BLaER1 treated with 17β-estradiol and CSF1 and Interleukin-3, amounts not matched to agents 10 nM and 100 nM (cell line): ENCODE measurements around the gene CIDEB.

ENCODE experiments used
- H3K27ac ChIP-seq, 11 experiments: shearing (Covaris generic); formaldehyde crosslinking; 2 replicates each; pipeline ENCODE4 v1.8.1; 2022
- H3K27me3 ChIP-seq, 11 experiments: shearing (Covaris generic); formaldehyde crosslinking; 2 replicates each; pipeline ENCODE4 v1.8.1; 2022
- H3K36me3 ChIP-seq, 11 experiments: shearing (Covaris generic); formaldehyde crosslinking; 2 replicates each; pipeline ENCODE4 v1.8.1; 2022
- H3K4me1 ChIP-seq, 10 experiments: shearing (Covaris generic); formaldehyde crosslinking; 2 replicates each; pipeline ENCODE4 v1.8.1; 2022
- H3K4me2 ChIP-seq, 11 experiments: shearing (Covaris generic); formaldehyde crosslinking; 2 replicates each; pipeline ENCODE4 v1.8.1; 2022
- H3K4me3 ChIP-seq, 10 experiments: shearing (Covaris generic); formaldehyde crosslinking; 2 replicates each; pipeline ENCODE4 v1.8.1; 2022
- H3K9ac ChIP-seq, 11 experiments: shearing (Covaris generic); formaldehyde crosslinking; 2 replicates each; pipeline ENCODE4 v1.8.1; 2022
- H3K9me3 ChIP-seq, 11 experiments: shearing (Covaris generic); formaldehyde crosslinking; replicated peaks in 1 of 11; 2 replicates each; pipeline ENCODE4 v1.8.1; 2022
- H4K20me1 ChIP-seq, 11 experiments: shearing (Covaris generic); formaldehyde crosslinking; 2 replicates each; pipeline ENCODE4 v1.8.1; 2022
- Cebpa-rat ChIP-seq, 11 experiments: shearing (Covaris generic); IDR thresholded peaks; 2 replicates each; pipeline ENCODE4 v1.8.1; 2022

CIDEB gene

DNA sequence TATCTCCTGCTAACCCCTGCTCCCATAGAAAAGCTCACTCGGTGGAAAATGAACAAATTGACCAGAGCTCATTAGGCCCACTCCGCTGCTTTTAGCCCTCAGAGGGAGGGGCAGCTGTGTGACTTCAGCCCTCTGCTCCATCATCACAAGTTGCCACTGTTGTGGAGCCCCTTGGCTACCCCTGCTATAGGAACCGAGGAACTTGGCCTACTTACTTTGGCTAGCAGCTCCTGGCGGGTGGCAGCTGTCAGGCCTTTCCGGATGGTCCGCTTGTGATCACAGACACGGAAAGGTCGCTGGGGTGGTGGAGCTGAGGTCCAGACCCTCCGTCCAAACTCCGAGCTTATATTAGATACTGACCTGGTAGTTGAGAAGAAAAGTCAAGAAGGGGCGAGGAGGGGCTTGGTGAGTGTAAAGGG lies 612 bp downstream of the CIDEB start:
- Histone ChIP-seq H3K36me3 (peaks cover 57 to 83% (median 71%) of the 10 kb centered on the region in 11 experiments), H3K4me3 (no peak overlapping the region), H3K4me2 (0 out of 22 replicates have a peak overlapping the region, but pooled peaks of 1 of the 11 experiments have one; percentile 100), H3K27me3 (no peaks in the 10 kb centered on the region), H4K20me1 (peaks cover 0 to 75% (median 30%) of the 10 kb centered on the region in 11 experiments; a peak in 13 of 22 replicates), H3K27ac (peak overlapping the region in 1 of 11 experiments; percentile 23; a peak in 2 of 22 replicates), H3K9me3 (no peaks in the 10 kb centered on the region), H3K4me1 (peaks cover 41 to 56% (median 47%) of the 10 kb centered on the region in 10 experiments), H3K9ac (peak overlapping the region in 5 of 11 experiments; percentile 2 to 40 (median 22); a peak in 3 of 22 replicates)
- no peak for TF ChIP-seq Cebpa-rat (IDR thresholded peaks at IDR 0.05)

DNA sequence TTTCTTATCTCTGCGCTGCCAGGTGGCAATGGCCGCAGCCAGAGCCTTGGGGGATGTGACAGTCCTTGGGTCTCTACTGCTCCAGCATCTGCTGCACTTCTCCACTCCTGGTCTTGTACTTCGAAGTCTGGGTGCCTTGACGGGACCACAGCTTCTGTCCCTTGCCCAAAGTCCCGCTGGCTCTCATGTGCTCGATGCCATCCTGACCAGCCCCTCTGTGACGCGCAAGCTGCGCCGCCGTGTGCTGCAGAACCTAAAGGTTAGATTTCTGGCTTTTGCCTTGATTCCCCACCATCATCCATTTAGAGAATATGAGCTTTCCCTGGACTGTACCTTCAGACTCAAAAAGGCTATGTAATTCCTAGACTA lies 3.8 kb downstream of the CIDEB start:
- Histone ChIP-seq H3K27ac (no peak overlapping the region), H3K9ac (0 out of 22 replicates have a peak overlapping the region, but pooled peaks of 1 of the 11 experiments have one; percentile 24), H3K27me3 (no peaks in the 10 kb centered on the region), H3K4me2 (no peak overlapping the region), H3K4me3 (no peak overlapping the region), H3K9me3 (no peaks in the 10 kb centered on the region), H3K4me1 (peaks cover 30 to 49% (median 35%) of the 10 kb centered on the region in 10 experiments), H4K20me1 (peaks cover 0 to 80% (median 24%) of the 10 kb centered on the region in 11 experiments; a peak in 12 of 22 replicates), H3K36me3 (peaks cover 68 to 82% (median 78%) of the 10 kb centered on the region in 11 experiments)
- TF ChIP-seq Cebpa-rat (IDR thresholded peaks at IDR 0.05), result no peak

DNA sequence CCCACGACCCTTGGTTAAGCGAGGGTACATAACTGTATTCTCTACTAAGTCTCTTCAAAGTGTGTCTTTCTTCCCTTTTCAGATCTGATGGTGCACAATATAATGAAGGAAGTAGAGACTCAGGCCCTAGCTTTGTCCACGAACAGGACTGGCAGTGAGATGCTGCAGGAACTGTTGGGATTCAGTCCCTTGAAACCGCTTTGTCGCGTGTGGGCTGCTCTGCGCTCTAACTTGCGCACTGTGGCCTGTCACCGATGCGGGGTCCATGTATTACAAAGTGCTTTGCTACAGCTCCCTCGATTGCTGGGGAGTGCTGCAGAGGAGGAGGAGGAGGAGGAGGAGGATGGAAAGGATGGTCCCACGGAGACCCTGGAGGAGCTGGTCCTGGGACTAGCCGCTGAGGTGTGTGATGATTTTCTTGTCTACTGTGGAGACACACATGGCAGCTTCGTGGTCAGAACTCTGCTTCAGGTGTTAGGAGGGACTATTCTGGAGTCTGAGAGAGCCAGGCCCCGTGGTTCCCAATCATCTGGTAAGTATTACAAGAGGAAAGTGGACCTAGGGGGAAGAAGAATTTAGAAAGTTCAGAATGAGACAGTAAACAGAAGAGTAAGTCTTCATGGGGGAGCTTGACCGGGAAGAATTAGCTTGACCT lies 7.3 kb downstream of the CIDEB start:
- Histone ChIP-seq H3K4me3 (peak overlapping the region; percentile 64 to 95 (median 88)), H3K4me1 (peaks cover 53 to 65% (median 55%) of the 10 kb centered on the region in 10 experiments), H3K4me2 (peak overlapping the region; percentile 81 to 100 (median 97)), H4K20me1 (peaks cover 0 to 49% (median 7%) of the 10 kb centered on the region in 11 experiments; a peak in 11 of 22 replicates), H3K27me3 (no peaks in the 10 kb centered on the region), H3K9me3 (no peaks in the 10 kb centered on the region), H3K27ac (peak overlapping the region in 10 of 11 experiments; percentile 65 to 87 (median 78); a peak in 21 of 22 replicates), H3K9ac (peak overlapping the region; percentile 75 to 93 (median 85)), H3K36me3 (peaks cover 48 to 56% (median 54%) of the 10 kb centered on the region in 11 experiments)
- no peak for TF ChIP-seq Cebpa-rat (IDR thresholded peaks at IDR 0.05)

DNA sequence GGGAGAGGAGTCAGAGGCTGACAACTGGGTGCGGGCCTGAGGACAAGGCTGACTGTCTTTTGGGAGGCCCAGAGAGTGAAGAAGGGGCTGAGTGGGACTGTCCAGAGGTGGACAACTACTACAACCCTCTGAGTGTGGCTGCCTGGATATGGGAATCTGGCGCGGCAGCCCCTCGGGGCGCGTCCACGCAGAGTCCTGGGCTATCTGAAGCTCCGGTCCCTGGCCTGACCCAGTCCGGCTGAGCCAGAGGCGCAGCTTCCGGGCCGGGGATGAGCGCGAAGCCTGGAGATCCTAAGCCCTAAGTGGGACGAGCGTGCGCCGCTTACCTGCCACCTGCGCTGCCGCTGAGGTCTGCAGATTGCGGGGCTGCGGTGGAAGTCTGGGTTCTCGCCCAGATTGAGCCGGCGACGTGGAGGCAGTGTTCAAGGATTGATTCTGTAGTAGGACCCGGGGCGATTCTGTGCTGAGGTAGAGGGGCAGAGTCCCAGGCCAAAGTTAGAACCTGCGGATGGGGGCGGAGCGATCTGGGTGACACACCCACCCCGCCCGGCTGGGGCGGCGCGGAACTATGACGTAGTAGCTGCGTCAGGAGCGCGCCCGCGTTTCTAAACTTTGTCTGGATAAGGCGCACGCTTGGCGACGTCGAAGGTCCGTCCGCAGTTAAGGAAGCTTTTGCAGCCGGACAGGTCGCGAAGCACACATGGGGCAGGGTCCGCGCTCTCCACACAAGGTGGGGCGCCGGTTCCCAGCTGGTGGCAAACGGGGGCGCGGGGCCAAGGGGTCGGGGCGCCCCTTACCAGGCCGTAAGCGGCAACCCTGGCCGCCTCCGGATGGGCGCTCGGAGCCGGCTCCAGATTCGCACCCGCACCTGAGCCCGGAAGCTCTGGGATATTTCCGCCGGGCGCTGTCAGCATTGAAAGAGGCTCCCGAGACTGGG lies 8.3 kb downstream of the CIDEB start, which contains the start of the genes DHRS1 and NOP9:
Gene DHRS1 (minus strand): TSS at position 526 of the 937 bp plus-strand sequence. CDS start 674 bp downstream, outside the sequence.
Gene NOP9 (plus strand): TSS at position 596 of the 937 bp plus-strand sequence. CDS start 105 bp downstream, at position 701.
- H3K4me3 ChIP-seq, result peak within 1 kb of the TSS; percentile 64 to 95 (median 88)
- peaks cover 0 to 43% (median 5%) of the 10 kb centered on the region in 11 experiments; a peak in 8 of 22 replicates for H4K20me1 ChIP-seq
- H3K4me2 ChIP-seq, result peak within 1 kb of the TSS; percentile 81 to 100 (median 98)
- H3K27me3 ChIP-seq, result no peaks in the 10 kb centered on the region
- H3K9ac ChIP-seq, result peak within 1 kb of the TSS; percentile 75 to 93 (median 85)
- H3K27ac ChIP-seq, result peak within 1 kb of the TSS; percentile 60 to 87 (median 78)
- no peak for TF ChIP-seq Cebpa-rat (IDR thresholded peaks at IDR 0.05)
- H3K9me3 ChIP-seq, result no peaks in the 10 kb centered on the region
- peaks cover 42 to 56% (median 49%) of the 10 kb centered on the region in 11 experiments for H3K36me3 ChIP-seq
- peaks cover 53 to 65% (median 55%) of the 10 kb centered on the region in 10 experiments for H3K4me1 ChIP-seq

DNA sequence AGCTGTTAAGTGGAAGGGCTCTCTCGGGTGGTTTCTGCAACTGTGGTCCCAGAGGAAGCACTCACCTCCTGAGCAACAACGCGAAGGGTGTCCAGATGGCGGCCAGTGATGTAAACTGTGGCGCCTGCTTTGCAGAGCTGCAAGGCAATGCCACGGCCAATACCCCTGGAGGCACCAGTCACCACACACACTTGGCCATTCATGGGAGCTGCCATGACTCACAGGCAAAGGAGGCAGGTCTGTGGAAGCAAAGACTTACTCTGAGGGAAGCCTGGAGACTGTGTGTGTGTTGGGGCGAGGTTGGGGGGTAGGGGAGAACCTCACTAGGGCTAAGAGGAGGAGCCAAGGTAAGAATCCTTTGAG lies 8.9 kb downstream of the CIDEB start:
- peak overlapping the region; percentile 60 to 87 (median 78); a peak in 21 of 22 replicates for H3K27ac ChIP-seq
- peaks cover 36 to 55% (median 43%) of the 10 kb centered on the region in 11 experiments for H3K36me3 ChIP-seq

DNA sequence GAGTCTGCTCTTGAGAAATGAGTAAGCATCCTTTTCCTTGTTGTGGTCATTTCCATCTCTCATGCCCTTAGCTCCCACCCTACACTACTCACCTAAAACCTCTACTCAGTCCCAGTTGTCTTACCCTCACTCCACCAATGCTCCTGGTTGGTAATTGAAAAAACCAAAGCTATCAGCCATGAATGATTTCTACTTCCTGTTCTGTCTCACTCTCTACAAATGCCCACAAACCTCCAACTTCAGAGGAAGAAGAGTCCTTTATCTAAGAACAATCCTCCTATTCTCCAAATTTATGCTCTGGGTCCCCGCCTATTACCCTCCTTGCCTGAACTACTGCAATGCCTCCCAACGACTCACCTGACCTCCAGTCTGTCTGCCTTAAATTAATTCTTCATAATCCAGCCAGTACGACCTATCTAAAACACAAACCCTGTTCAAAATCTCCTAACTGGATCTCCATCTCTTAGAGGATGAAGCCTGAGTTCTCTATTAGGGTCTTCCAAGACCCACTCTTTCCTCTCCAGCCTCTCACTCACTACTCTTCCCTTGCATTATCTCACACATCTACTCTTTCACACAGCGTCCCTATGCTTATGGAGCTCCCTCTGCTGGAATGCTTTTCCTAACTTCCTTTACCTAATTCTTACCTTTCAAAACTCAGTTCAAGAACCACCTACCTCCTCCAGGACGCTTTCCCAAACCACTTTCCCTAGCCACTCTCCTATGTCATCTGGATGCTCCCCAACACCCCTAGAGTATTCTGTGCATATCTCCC lies 10.4 kb downstream of the CIDEB start:
- Histone ChIP-seq H3K27me3 (no peaks in the 10 kb centered on the region), H3K9me3 (no peaks in the 10 kb centered on the region), H3K4me2 (peak overlapping the region; percentile 68 to 100 (median 97)), H3K9ac (peak overlapping the region; percentile 5 to 65 (median 44); a peak in 18 of 22 replicates), H3K4me1 (peaks cover 53 to 59% (median 54%) of the 10 kb centered on the region in 10 experiments), H3K4me3 (peak overlapping the region in 3 of 10 experiments; percentile 4 to 41 (median 21); a peak in 4 of 20 replicates), H3K36me3 (peaks cover 25 to 55% (median 39%) of the 10 kb centered on the region in 11 experiments), H3K27ac (peak overlapping the region in 10 of 11 experiments; percentile 9 to 70 (median 63); a peak in 19 of 22 replicates), H4K20me1 (peaks cover 0 to 21% (median 5%) of the 10 kb centered on the region in 11 experiments; a peak in 5 of 22 replicates)
- TF ChIP-seq Cebpa-rat (IDR thresholded peaks at IDR 0.05), result no peak

More for the DNA sequence above, 8.9 kb downstream of the CIDEB start:
- peak overlapping the region; percentile 75 to 93 (median 85) for H3K9ac ChIP-seq
- H3K9me3 ChIP-seq, result no peaks in the 10 kb centered on the region
- H3K4me1 ChIP-seq, result peaks cover 53 to 65% (median 55%) of the 10 kb centered on the region in 10 experiments
- peak overlapping the region; percentile 64 to 95 (median 88) for H3K4me3 ChIP-seq
- no peaks in the 10 kb centered on the region for H3K27me3 ChIP-seq
- peaks cover 0 to 36% (median 5%) of the 10 kb centered on the region in 11 experiments; a peak in 8 of 22 replicates for H4K20me1 ChIP-seq
- no peak for TF ChIP-seq Cebpa-rat (IDR thresholded peaks at IDR 0.05)
- H3K4me2 ChIP-seq, result peak overlapping the region; percentile 81 to 100 (median 98)

DNA sequence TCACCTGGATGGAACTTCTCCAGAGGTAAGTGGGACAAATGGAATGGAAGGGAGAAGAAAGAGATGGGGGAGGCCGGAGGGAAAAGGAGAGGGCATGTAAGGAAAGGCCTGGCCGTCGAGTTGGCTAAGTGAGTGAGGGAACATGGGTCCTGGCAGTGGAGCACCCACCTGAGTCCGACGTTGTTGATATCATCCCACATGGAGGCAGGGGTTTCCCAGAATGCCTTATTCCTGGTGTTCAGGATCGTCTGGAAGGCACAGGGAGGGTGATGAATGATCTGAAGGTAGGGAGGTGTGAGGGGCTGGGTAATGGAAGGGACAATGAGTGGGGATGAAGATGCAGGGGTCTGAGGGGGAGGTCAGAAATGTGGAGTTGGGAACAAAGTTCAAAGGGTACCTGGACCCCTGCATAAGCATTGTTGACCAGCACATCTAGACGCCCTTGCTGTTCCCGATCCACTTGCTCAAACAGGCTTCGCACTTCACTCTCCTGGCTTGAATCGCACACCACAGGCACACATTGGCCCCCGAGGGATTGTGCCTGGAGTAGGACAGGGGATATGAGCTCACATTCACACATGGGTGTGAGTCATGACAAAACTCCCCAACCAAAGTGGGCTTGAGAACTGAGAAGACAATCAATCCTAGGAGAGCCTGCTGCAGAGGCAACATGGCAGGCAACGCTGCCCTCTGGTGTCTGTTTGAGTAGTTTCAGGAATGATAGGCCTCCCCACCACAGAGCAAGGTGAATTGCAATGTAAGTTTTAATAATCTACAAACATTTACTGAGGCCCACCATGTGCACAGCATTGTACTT lies 11.2 kb downstream of the CIDEB start:
- Histone ChIP-seq H3K4me3 (peak overlapping the region in 3 of 10 experiments; percentile 4 to 41 (median 21); a peak in 3 of 20 replicates), H3K4me1 (peaks cover 46 to 52% (median 51%) of the 10 kb centered on the region in 10 experiments), H3K4me2 (peak overlapping the region; percentile 68 to 100 (median 97)), H3K9me3 (no peaks in the 10 kb centered on the region), H3K36me3 (peaks cover 25 to 55% (median 39%) of the 10 kb centered on the region in 11 experiments), H3K27ac (peak overlapping the region in 10 of 11 experiments; percentile 36 to 73 (median 64); a peak in 18 of 22 replicates), H3K27me3 (no peaks in the 10 kb centered on the region), H4K20me1 (peaks cover 0 to 14% (median 0%) of the 10 kb centered on the region in 11 experiments; a peak in 4 of 22 replicates), H3K9ac (peak overlapping the region; percentile 5 to 65 (median 44); a peak in 17 of 22 replicates)
- no peak for TF ChIP-seq Cebpa-rat (IDR thresholded peaks at IDR 0.05)
